Kidney (tissue), 14 donors: Measurements from ENCODE around the gene CIAO2B. TPM values are rescaled to one million over a fixed set of nuclear protein-coding genes. Genes with fewer than 3 reads are reported as not detected.

Experiments used
- DNase-seq, 5 donors: peaks; one replicate each; pipeline ENCODE4 v3.0.0-alpha.2; 2013 to 2020
- FAIRE-seq: peaks from 2 replicates; lab custom pipeline; 2012; peaks lifted over from hg19 to GRCh38; lab: Jason Lieb, UNC
- H3K27ac ChIP-seq, 2 donors: one replicate each; pipeline ENCODE4 v1.7.0; 2013; ENCODE audit warnings: low read depth in 2 of 2, low read length in 2 of 2, inconsistent platforms in 1 of 2
- H3K27me3 ChIP-seq: one replicate; pipeline ENCODE4 v1.7.1; 2013; ENCODE audit warnings: low read length, inconsistent platforms; ENCODE audit not compliant: control insufficient read depth, insufficient read depth
- H3K36me3 ChIP-seq, 3 donors: one replicate each; pipeline versions ENCODE4 v1.7.0 to v1.7.1; 2013; ENCODE audit warnings: low read length in 3 of 3, control low read depth in 1 of 3, inconsistent platforms in 1 of 3; ENCODE audit not compliant: insufficient read depth in 3 of 3, control insufficient read depth in 2 of 3
- H3K4me1 ChIP-seq, 3 donors: one replicate each; pipeline versions ENCODE4 v1.7.0 to v1.7.1; 2013; ENCODE audit warnings: low read length in 3 of 3, inconsistent platforms in 1 of 3, low read depth in 1 of 3; ENCODE audit not compliant: control insufficient read depth in 2 of 3, insufficient read depth in 2 of 3
- H3K4me3 ChIP-seq, 3 donors: one replicate each; pipeline versions ENCODE4 v1.7.0 to v1.8.1; 2013; ENCODE audit warnings: low read length in 3 of 3, control low read depth in 1 of 3, inconsistent platforms in 1 of 3
- H3K9ac ChIP-seq, 3 donors: one replicate each; pipeline versions ENCODE4 v1.7.0 to v1.7.1; 2013; ENCODE audit warnings: low read length in 3 of 3, control low read depth in 1 of 3, inconsistent platforms in 1 of 3
- H3K9me3 ChIP-seq, 3 donors: one replicate each; pipeline versions ENCODE4 v1.7.0 to v1.7.1; 2013; ENCODE audit warnings: low read length in 3 of 3, control low read depth in 1 of 3, inconsistent platforms in 1 of 3; ENCODE audit not compliant: control insufficient read depth in 2 of 3, insufficient read depth in 1 of 3
- intact Hi-C: fragments of 100-400 bp; cut with DNase I; formaldehyde crosslinking; loops from one replicate; pipeline ENCODE4 v1.11.1; 2022
- polyA plus RNA-seq: library from polyadenylated mRNA; stranded (reverse); fragments of 350-450 nt; fragmentation: Illumina TruSeq; extraction: RNeasy Lipid Tissue Mini Kit (QIAGEN cat#74804); gene quantifications from one replicate; pipeline ENCODE4 v1.2.3, GENCODE V29; 2014; ENCODE audit warnings: low read depth, low replicate concordance; ENCODE audit not compliant: insufficient read depth
- total RNA-seq: library from RNA; stranded (reverse); fragmentation: NEBNext Ultra II Directional; extraction: Animal tissue kit (Norgen Biotek cat#: 25700); gene quantifications from one replicate; pipeline ENCODE4 v1.2.1, GENCODE V29; 2021
- TF ChIP-seq, protein P1 (sequence below): IDR thresholded peaks from 3 replicates; pipeline ENCODE4 v1.5.1; 2012; ENCODE audit warnings: mild to moderate bottlenecking, moderate library complexity, borderline replicate concordance; ENCODE audit not compliant: insufficient read depth; ENCODE audit errors: extremely low read depth
- donor health status: control.
- donor health status: control.
- donor health status: control.
- donor health status: control.
- donor health status: control.
- donor health status: DM: yes; HTN: yes; CAD: no.
- donor health status: Normal renal cell carcinoma (clear cell type).

CIAO2B gene
- total and polyA plus RNA-seq, 2 donors from 2014 or later = 71.2 to 284 TPM

DNA sequence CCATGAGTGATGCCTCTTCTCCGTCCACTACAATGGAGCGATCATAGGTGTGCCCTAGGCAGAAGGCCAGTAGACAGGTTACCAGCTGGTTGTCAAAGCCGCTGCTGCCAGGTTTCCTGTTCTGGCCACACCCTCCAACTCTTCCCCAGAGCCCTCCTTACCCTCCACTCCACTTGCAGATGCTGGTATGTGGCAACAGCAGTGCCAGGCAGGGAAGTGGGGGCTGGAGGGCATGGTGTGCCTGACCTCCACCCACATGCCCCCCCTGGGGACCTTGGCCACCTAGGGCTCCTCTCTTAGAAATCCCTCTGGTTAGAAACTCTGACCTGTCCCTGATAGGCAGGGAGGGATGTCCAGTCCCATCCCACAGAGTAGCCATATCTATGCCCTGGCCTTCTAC is 10.3 kb downstream of the CIAO2B start:
- Histone ChIP-seq H3K27me3 (no peaks in the 10 kb centered on the region), H3K4me1 (peaks cover 0 to 29% (median 22%) of the 10 kb centered on the region in 3 donors), H3K9ac (no peak overlapping the region), H3K4me3 (peak overlapping the region in 2 of 3 donors; percentile 11 to 42), H3K36me3 (no peaks in the 10 kb centered on the region), H3K9me3 (no peaks in the 10 kb centered on the region), H3K27ac (peak overlapping the region; percentile 10 to 88)
- no peak for DNase-seq
- FAIRE-seq = no peak
- TF ChIP-seq, protein P1, sequence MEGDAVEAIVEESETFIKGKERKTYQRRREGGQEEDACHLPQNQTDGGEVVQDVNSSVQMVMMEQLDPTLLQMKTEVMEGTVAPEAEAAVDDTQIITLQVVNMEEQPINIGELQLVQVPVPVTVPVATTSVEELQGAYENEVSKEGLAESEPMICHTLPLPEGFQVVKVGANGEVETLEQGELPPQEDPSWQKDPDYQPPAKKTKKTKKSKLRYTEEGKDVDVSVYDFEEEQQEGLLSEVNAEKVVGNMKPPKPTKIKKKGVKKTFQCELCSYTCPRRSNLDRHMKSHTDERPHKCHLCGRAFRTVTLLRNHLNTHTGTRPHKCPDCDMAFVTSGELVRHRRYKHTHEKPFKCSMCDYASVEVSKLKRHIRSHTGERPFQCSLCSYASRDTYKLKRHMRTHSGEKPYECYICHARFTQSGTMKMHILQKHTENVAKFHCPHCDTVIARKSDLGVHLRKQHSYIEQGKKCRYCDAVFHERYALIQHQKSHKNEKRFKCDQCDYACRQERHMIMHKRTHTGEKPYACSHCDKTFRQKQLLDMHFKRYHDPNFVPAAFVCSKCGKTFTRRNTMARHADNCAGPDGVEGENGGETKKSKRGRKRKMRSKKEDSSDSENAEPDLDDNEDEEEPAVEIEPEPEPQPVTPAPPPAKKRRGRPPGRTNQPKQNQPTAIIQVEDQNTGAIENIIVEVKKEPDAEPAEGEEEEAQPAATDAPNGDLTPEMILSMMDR = no peak
- intact Hi-C loops = no loop called here

DNA sequence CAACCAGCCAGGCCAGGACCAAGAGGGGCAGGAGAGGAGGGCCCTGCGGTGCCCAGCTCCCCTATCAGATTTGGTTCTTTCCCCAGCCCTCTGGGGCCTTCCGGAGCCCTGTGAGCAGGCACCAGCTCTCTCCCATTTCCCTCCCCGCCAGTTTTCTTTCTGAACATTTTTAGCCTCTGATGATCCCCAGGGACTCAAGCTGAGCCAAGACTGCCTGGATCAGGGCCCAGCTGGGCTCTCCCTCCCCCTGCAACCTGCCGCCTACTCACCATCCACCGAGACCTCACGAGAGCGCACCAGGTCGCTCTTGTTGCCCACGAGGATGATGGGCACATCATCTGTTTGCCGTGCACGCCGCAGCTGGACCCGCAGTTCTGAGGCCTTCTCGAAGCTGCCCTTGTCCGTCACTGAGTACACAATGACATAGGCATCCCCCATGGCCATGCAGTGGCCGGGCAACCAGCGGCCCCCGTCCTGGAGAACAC is 10.9 kb downstream of the CIAO2B start:
- no peaks in the 10 kb centered on the region for H3K36me3 ChIP-seq
- peak overlapping the region in 1 of 3 donors; percentile 44 for H3K9ac ChIP-seq
- TF ChIP-seq, protein P1 = no peak
- H3K9me3 ChIP-seq = no peaks in the 10 kb centered on the region
- intact Hi-C loops = no loop called here
- H3K4me3 ChIP-seq = peak overlapping the region in 2 of 3 donors; percentile 10 to 42
- H3K27me3 ChIP-seq = no peaks in the 10 kb centered on the region
- H3K4me1 ChIP-seq = peaks cover 0 to 27% (median 27%) of the 10 kb centered on the region in 3 donors
- FAIRE-seq = no peak
- peak overlapping the region; percentile 53 to 88 for H3K27ac ChIP-seq
- no peak for DNase-seq

DNA sequence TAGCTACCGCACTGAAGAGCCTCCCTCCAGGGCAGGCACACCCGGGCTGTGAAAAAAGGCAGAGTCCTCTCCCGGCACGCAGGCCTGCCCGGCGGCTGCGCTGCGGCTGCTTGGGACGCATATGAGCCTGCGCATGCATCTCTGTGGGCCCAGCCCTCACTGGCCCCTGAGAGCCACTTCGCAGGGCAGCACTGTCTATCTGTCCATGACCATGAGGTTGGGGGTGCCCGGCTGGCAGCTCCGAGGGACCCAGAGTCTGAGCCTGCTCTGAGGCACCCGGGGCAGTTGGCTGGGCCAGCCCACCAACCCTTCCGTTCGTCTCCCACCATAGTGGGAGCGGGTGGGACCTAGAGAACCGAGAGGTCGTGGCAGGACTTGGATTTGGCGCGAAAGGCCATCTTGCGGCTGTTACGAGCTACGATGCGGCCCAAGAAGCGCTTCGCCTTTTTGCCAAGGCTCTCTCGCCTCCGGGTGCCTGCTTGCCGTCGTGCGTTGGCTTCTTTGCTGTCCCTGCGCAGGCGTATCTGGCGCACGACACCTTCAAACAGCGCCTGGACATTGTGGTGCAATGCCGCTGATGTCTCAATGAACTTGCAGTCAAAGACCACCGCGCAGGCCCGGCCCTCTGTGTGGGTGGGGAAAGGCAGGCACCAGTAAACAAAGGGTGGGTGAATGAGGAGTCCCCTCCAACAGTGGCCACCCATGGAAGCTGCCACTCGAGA is 12.3 kb downstream of the CIAO2B start:
- H3K9ac ChIP-seq = no peak overlapping the region
- intact Hi-C loops = no loop called here
- DNase-seq = no peak

More for the DNA sequence above, 12.3 kb downstream of the CIAO2B start:
- TF ChIP-seq, protein P1 = no peak
- H3K27me3 ChIP-seq = no peaks in the 10 kb centered on the region
- no peak overlapping the region for H3K4me3 ChIP-seq
- H3K9me3 ChIP-seq = no peaks in the 10 kb centered on the region
- no peaks in the 10 kb centered on the region for H3K36me3 ChIP-seq
- peaks cover 0 to 27% (median 27%) of the 10 kb centered on the region in 3 donors for H3K4me1 ChIP-seq
- peak overlapping the region in 1 of 2 donors; percentile 23 for H3K27ac ChIP-seq
- FAIRE-seq = no peak
